Effector memory CD4-positive, alpha-beta T cell (primary cell): ENCODE measurements around the gene HOXD3.

Experiments used
- DNase-seq, 3 donors: peaks; one replicate each; pipeline ENCODE4 v3.0.0-alpha.2; 2020
- H3K27ac ChIP-seq: 2 replicates; pipeline ENCODE4 v1.7.0; 2013; ENCODE audit warnings: mild to moderate bottlenecking, low read length, moderate library complexity; ENCODE audit not compliant: insufficient read depth, poor library complexity, severe bottlenecking
- H3K27me3 ChIP-seq: replicated peaks from 2 replicates; pipeline ENCODE4 v1.7.0; 2013; ENCODE audit warnings: mild to moderate bottlenecking, low read length; ENCODE audit not compliant: insufficient read depth, control insufficient read depth, poor library complexity, severe bottlenecking
- H3K36me3 ChIP-seq: 2 replicates; pipeline ENCODE4 v1.7.0; 2013; ENCODE audit warnings: mild to moderate bottlenecking, low read length, moderate library complexity; ENCODE audit not compliant: control insufficient read depth, insufficient read depth
- H3K4me1 ChIP-seq: 2 replicates; pipeline ENCODE4 v1.7.0; 2013; ENCODE audit warnings: low read length, mild to moderate bottlenecking; ENCODE audit not compliant: control insufficient read depth, insufficient read depth, poor library complexity, severe bottlenecking
- H3K4me3 ChIP-seq: 2 replicates; pipeline ENCODE4 v1.7.0; 2013; ENCODE audit warnings: low read length, low read depth, mild to moderate bottlenecking; ENCODE audit not compliant: insufficient read depth, poor library complexity, severe bottlenecking
- H3K9me3 ChIP-seq: 2 replicates; pipeline ENCODE4 v1.7.0; 2013; ENCODE audit warnings: mild to moderate bottlenecking, low read length, moderate library complexity; ENCODE audit not compliant: control insufficient read depth

HOXD3 gene

DNA sequence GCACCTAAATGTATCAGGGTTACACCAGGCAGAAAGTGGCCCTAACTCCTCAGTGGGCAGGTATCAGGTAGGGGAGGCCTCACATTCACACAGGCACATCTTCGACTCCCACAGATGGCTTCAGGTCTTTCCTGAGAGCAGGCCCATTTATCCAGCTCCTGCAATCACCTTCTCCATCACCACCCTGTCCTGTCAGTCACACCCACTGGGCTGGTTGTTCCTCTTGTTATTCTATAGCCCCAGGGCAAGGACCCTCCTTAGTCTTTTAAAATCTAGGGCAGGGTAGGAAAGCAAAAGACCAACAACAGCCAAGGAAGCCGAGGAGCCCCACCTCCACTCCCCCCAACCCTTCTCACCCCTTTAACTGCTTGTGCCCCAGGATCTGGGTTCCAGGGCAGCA is 14.8 kb upstream of the HOXD3 start:
- Histone ChIP-seq H3K27me3 (peaks cover 71% of the 10 kb centered on the region), H3K9me3 (no peaks in the 10 kb centered on the region), H3K36me3 (no peaks in the 10 kb centered on the region), H3K27ac (no peak overlapping the region), H3K4me3 (no peak overlapping the region), H3K4me1 (no peaks in the 10 kb centered on the region)
- no peak for DNase-seq

DNA sequence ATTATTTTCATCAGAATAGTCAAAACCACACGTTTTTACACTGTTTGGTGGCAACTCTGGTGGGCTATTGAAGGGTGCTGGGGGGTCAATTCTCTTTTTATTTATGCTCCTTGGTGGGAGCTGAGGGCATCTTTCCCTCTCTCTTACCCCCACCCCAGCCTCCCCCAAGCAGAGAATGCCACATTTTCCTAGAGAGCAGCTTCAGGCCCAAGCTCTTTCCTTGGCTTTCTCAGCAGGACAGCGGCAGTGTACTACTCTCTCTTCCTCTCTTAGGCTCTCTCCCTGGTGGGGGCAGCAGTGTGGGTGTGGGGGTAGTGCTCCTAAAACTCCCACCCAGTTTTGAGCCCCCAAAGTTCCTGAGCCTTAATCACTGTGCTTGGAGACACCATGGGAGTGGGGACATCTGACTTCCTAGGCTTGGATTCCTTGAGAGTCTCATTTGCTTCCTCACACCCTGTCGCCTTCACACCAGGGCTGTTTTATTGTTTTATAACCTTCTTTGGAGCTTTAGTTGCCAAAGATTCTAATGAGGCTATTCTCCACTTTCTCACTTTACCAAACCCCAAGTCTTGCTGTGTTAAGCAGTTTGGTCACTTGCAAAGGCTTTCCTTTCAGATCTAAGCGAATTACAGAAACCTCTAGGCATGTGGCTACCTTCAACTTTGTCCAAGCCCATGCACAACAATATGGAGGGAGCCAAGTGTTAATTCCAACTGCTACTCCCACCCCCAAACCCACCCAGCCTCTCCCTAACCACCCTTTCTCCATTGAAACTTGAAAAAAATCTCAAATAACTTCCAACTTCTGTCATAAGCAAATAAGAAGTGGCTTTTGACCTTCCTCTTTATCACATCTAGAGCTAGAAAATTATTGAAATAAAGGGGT is 11.8 kb upstream of the HOXD3 start:
- Histone ChIP-seq H3K27me3 (peaks cover 61% of the 10 kb centered on the region), H3K4me1 (no peaks in the 10 kb centered on the region), H3K4me3 (no peak overlapping the region), H3K36me3 (no peaks in the 10 kb centered on the region), H3K9me3 (no peaks in the 10 kb centered on the region), H3K27ac (no peak overlapping the region)
- DNase-seq: no peak

- no peak overlapping the region for H3K27ac ChIP-seq
- H3K27me3 ChIP-seq: peaks cover 61% of the 10 kb centered on the region
- H3K9me3 ChIP-seq: no peaks in the 10 kb centered on the region
- H3K4me1 ChIP-seq: no peaks in the 10 kb centered on the region
- no peak for DNase-seq
- no peak overlapping the region for H3K4me3 ChIP-seq
- H3K36me3 ChIP-seq: no peaks in the 10 kb centered on the region
Observed at GRCh38 chr2:176146101-176146500, 11.0 kb upstream of the HOXD3 start.

GRCh38 chr2:176146645-176147044 is 10.5 kb upstream of the HOXD3 start:
- H3K27me3 ChIP-seq: peaks cover 61% of the 10 kb centered on the region
- H3K9me3 ChIP-seq: no peaks in the 10 kb centered on the region
- no peaks in the 10 kb centered on the region for H3K36me3 ChIP-seq
- H3K4me1 ChIP-seq: no peaks in the 10 kb centered on the region
- no peak overlapping the region for H3K27ac ChIP-seq
- no peak for DNase-seq
- no peak overlapping the region for H3K4me3 ChIP-seq

- H3K36me3 ChIP-seq: no peaks in the 10 kb centered on the region
- no peaks in the 10 kb centered on the region for H3K9me3 ChIP-seq
- no peak overlapping the region for H3K27ac ChIP-seq
- no peak for DNase-seq
- H3K4me1 ChIP-seq: no peaks in the 10 kb centered on the region
- H3K27me3 ChIP-seq: peaks cover 65% of the 10 kb centered on the region
- H3K4me3 ChIP-seq: no peak overlapping the region
Observed at GRCh38 chr2:176147210-176147799, 9.8 kb upstream of the HOXD3 start.

DNA sequence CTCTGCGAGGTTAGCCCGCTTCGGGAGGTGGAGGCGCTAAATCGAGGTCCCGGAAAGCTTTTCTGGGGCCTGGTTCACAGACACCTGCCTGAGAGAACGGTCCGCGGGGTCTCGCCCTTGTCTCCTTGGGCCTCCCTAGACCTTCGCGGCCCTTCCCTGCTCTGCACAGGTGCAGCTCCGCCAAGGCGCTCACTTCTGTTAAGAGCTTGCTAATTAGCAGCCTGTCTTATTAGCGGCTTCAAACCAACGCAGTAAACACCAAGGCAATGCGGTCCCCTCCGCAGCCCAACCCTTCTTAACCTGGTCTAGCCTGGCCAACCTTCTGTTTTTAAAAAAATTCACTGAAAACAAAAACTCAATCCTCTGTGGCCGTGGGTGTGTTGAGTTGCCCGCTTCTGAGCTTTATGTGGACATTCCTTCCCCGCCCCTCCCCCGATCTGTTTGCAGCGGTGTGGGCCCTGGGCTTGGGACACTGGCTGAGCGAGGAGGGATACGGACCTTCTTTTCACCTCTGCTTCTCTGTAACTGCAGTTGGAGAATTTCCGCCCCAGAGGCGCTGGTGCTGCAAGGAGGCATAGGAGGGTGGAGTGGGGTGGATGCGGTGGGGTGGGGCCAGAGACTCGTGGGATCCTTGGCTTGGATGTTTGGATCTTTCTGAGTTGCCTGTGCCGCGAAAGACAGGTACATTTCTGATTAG is 9.2 kb upstream of the HOXD3 start:
- no peaks in the 10 kb centered on the region for H3K36me3 ChIP-seq
- H3K27ac ChIP-seq: no peak overlapping the region
- DNase-seq: no peak
- peaks cover 64% of the 10 kb centered on the region for H3K27me3 ChIP-seq
- no peak overlapping the region for H3K4me3 ChIP-seq
- H3K9me3 ChIP-seq: no peaks in the 10 kb centered on the region
- H3K4me1 ChIP-seq: no peaks in the 10 kb centered on the region

DNA sequence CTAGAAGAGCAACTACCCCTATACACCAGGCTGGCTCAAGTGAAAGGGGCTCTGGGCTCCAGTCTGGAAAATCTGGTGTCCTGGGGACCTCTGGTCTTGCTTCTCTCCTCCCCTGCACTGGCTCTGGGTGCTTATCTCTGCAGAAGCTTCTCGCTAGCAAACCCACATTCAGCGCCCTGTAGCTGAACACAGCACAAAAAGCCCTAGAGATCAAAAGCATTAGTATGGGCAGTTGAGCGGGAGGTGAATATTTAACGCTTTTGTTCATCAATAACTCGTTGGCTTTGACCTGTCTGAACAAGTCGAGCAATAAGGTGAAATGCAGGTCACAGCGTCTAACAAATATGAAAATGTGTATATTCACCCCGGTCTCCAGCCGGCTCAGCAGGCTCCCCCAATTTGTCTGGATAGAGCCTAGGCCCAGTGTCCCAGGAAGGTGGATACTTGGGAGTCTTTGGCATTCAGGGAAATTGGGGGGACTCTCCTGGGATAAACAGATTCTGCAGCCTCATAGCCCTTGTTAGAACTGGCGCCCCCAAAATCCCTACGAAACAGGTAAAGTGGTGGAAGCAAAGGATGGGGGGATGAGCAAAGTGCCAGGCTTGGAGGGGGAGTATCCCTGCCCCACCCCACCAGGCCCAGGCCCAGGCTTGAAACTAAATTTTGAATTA is 8.2 kb upstream of the HOXD3 start:
- Histone ChIP-seq H3K27ac (no peak overlapping the region), H3K27me3 (peaks cover 60% of the 10 kb centered on the region), H3K4me3 (no peak overlapping the region), H3K4me1 (no peaks in the 10 kb centered on the region), H3K36me3 (no peaks in the 10 kb centered on the region), H3K9me3 (no peaks in the 10 kb centered on the region)
- DNase-seq: no peak

- H3K4me1 ChIP-seq: no peaks in the 10 kb centered on the region
- no peak overlapping the region for H3K4me3 ChIP-seq
- H3K27me3 ChIP-seq: peaks cover 60% of the 10 kb centered on the region
- no peak for DNase-seq
- H3K36me3 ChIP-seq: no peaks in the 10 kb centered on the region
- no peaks in the 10 kb centered on the region for H3K9me3 ChIP-seq
- no peak overlapping the region for H3K27ac ChIP-seq
Observed at GRCh38 chr2:176149481-176149938, 7.6 kb upstream of the HOXD3 start.

- Histone ChIP-seq H3K4me3 (no peak overlapping the region), H3K9me3 (no peaks in the 10 kb centered on the region), H3K4me1 (no peaks in the 10 kb centered on the region), H3K36me3 (no peaks in the 10 kb centered on the region), H3K27ac (no peak overlapping the region), H3K27me3 (peaks cover 59% of the 10 kb centered on the region)
- no peak for DNase-seq
Observed at GRCh38 chr2:176149939-176150583, 7.0 kb upstream of the HOXD3 start.
